NCI-H1105 treated with DMSO at 0.1 percent for 48 hours (cell line): ENCODE results near the gene KCNQ1OT1.

ENCODE experiments used
- DNase-seq: peaks from one replicate; lab custom pipeline; 2025; lab: John Stamatoyannopoulos, UW

The KCNQ1OT1 gene

GRCh38 chr11:2721210-2721916 is 21.6 kb upstream of the KCNQ1OT1 start:
- no peak for DNase-seq

GRCh38 chr11:2719831-2720590 is 20.2 kb upstream of the KCNQ1OT1 start:
- DNase-seq: no peak

- DNase-seq: no peak
Measured at GRCh38 chr11:2718817-2719438, 19.1 kb upstream of the KCNQ1OT1 start.

- DNase-seq: no peak
Measured at GRCh38 chr11:2717561-2718325, 17.9 kb upstream of the KCNQ1OT1 start.

- DNase-seq: no peak
Measured at GRCh38 chr11:2716376-2717095, 16.7 kb upstream of the KCNQ1OT1 start.

- no peak for DNase-seq
Measured at GRCh38 chr11:2715716-2716350, 16.0 kb upstream of the KCNQ1OT1 start.

GRCh38 chr11:2714871-2715270 is 15.1 kb upstream of the KCNQ1OT1 start:
- DNase-seq: no peak

GRCh38 chr11:2714463-2714800 is 14.6 kb upstream of the KCNQ1OT1 start:
- DNase-seq: no peak

GRCh38 chr11:2713661-2714462 is 14.1 kb upstream of the KCNQ1OT1 start:
- DNase-seq: no peak

- DNase-seq: no peak
Measured at GRCh38 chr11:2713094-2713493, 13.3 kb upstream of the KCNQ1OT1 start.

- no peak for DNase-seq
Measured at GRCh38 chr11:2711161-2711560, 11.4 kb upstream of the KCNQ1OT1 start.

- no peak for DNase-seq
Measured at GRCh38 chr11:2709429-2709828, 9.6 kb upstream of the KCNQ1OT1 start.

- DNase-seq: no peak
Measured at GRCh38 chr11:2708757-2709281, 9.0 kb upstream of the KCNQ1OT1 start.

- DNase-seq: no peak
Measured at GRCh38 chr11:2708151-2708581, 8.4 kb upstream of the KCNQ1OT1 start.

- no peak for DNase-seq
Measured at GRCh38 chr11:2707736-2708135, 7.9 kb upstream of the KCNQ1OT1 start.

GRCh38 chr11:2706321-2706720 is 6.5 kb upstream of the KCNQ1OT1 start:
- DNase-seq: no peak

- DNase-seq: no peak
Measured at GRCh38 chr11:2704896-2705606, 5.3 kb upstream of the KCNQ1OT1 start.

- DNase-seq: no peak
Measured at GRCh38 chr11:2704356-2704755, 4.6 kb upstream of the KCNQ1OT1 start.

- no peak for DNase-seq
Measured at GRCh38 chr11:2703363-2704141, 3.8 kb upstream of the KCNQ1OT1 start.
